ENCODE measurements around the gene GDF11.

Gene GDF11

DNA sequence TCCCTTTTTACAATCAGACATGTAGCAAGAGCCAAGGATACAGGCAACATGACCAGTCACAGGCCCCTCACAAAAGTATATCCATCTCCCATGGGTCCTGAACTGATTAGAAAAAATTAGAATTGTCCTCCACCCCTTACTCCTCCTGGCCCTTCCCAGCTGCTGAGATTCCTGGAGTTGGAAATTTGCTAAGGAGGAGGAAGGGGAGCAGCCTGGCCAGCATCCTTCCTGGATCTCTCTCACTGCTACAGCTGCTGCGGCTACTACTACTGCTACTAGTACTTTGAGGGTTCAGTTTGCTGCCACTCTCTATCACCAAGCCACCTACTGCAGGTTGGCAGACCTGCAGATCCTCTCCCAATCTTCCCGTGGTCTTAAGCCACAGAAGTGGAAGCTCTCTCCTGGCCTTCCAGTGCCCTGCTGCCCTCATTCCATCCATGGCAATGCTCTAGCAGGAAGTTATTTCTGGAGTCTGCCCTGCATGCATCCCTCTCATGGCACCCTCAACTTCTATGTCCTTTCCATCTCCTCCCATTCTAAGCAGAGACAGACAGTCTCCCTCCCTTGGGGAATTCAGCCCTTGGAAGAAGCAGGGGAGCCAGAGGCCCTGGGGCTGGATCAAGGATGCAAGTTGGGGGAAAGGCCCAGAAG is 36.2 kb upstream of the GDF11 start:
- in situ Hi-C loops (cut with HindIII; ENCODE audit: low sequenced_read_pairs): no loop called here

DNA sequence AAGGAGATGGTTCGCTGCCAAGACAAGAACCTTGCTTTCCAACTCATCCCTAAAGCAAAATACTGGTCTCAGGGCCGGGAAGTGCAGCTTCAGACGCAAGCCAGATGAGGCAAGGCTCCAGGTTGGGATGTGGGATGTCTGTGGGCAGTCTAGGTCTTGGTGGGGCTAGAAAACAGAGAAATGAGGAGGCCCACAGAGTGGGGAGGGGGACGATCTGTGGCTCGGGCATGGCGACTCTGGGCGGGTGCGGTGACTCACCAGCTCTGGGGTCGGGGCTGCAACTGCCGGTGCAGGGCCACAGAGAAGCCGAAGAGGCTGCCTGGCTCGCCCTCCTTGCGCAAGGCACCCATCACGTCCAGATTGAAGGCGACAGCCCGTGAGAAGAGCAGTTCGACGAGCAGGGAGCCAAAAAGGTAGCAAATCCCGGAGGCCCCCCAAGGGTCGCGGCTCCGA is 35.7 kb upstream of the GDF11 start:
- in situ Hi-C loops (cut with HindIII; ENCODE audit: low sequenced_read_pairs): no loop called here

DNA sequence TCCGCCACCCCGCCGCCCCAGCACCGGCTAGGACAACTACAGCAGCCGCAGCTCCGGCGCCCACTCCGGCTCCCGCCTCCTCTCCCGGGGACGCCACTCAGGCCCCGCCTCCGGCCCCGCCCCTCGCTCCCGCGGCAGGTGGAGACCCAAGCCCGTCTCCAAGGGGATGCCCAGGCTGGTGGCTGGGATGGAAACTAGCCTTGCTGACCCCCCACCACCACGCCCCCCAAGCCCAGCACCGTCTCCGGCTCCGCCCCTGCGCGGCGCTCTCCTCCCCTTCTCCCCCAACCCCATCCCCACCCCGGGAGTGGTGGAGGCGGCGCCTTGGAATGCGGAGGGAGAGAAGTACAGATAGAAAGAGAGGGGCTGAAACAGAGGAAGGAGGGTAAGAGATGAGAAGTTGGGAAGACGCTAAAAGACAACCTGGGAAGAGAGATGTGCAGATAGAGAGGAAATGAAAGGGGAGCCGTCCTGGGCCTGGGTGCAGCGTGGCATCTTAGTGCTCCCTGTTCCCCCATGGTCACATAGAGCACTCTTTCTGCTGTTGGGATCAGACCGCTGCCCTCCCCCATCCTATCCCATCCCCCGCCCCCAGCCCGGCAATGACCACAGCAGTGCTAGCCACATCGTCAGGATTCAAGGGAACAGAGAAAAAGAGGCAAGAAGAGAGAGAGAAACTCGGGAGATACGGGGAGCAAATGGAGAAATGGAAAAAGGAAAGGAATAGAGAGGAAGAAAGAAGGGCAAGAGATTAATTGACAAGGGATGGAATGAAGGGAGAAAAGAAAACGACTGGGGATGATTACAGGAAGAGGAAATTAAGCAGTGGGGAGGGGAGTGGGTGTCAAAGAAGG is 34.9 kb upstream of the GDF11 start, which contains the start of gene ITGA7:
Gene ITGA7 (minus strand): TSS at position 64 of the 854 bp plus-strand sequence. CDS start 222 bp downstream, outside the sequence.
- in situ Hi-C loops (cut with HindIII; ENCODE audit: low sequenced_read_pairs): no loop called here

DNA sequence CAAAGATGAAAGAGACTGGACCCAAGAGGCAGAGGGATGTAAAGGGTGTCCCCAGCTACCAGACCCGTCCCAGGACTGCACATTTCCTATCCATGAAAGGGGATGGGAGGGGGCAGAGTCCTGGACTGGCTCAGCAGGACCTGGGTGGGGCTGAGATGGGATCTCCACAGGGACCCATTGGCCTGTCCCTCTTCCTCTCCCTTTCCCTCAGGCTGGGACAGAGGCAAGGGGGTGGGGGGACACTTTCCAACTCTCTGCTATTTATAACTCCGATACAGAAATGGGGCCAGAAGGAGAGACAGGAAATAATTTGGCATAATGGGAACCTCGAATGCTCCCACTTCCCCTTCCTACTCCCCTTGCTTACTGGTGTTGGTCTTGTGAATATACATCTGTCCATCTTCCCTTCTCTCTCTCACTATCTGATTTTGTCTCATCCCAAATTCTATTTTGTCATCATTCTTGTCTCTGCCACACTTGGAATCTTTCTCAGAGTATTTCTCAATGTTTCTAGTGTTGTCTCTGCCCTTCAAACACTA is 34.2 kb upstream of the GDF11 start:
- in situ Hi-C loops (cut with HindIII; ENCODE audit: low sequenced_read_pairs): no loop called here

DNA sequence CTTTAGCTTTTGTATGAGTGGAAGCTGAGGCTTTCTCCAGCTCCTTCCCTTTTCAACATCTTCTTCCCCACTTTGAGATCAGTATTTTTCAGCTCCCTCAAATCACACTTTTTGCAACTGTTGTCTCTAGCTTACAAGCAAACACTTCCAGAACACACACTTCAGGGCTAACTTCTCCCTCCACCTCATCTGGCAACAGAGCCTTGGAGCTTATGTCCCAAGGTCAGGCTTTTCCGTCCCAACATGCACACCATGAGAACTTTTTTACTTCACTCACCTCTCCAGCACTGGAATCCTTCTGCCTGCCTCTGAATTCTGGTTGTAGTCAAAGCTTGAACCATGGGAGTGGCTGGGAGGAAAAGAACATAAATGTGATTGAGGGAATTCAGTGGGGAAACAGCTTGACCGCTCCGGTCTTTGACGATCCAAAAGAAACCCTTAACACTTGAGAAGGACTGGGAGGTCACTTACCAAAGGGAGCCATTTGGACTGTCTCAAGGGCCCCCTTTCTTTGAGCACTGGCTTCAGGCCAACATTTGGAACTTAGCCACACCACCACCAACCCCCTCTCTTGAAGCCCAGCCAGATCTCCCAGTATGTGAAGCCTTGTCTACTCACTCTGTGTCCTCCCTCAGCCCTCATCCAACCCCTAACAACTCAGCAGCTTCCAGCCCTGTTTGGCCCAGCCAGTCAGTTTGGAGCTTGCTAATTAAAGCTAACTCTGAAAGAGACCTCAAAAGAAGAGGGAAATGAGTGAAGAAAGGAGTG is 31.0 kb upstream of the GDF11 start:
- in situ Hi-C loops (cut with HindIII; ENCODE audit: low sequenced_read_pairs): no loop called here

DNA sequence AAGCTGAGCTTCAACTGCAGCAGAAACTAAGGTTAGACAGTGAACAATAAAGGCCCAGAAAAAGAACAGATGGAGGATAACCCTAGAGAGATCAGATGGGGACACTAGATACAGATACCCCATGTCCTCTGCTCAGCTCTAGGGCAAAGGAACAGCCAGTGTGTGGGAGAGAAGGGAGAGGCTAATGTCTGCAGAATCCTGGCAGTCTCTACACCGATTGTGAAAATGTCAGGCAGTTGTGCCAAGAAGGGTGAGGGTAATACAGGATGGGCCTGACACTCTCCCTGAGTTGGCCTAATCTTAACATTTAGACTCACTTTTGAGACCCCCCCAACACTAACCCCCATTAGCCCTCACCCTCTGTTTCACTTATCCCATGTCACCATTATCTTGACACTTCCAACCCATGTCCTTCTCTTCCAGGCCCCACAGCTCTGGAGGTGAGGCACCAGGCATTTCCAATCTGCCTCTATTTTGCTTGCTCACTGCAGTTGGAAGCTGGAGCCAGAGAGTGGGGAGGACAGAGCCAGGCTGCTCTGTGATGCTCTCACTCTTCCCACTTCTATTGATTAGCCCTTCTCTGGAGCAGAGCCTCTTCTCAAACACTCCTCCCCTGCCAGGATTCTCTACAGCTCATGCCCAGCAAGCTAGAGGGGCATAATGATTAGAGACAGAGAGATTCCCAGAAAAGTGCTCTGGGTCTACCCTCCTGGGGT is 30.1 kb upstream of the GDF11 start:
- in situ Hi-C loops (cut with HindIII; ENCODE audit: low sequenced_read_pairs): no loop called here

DNA sequence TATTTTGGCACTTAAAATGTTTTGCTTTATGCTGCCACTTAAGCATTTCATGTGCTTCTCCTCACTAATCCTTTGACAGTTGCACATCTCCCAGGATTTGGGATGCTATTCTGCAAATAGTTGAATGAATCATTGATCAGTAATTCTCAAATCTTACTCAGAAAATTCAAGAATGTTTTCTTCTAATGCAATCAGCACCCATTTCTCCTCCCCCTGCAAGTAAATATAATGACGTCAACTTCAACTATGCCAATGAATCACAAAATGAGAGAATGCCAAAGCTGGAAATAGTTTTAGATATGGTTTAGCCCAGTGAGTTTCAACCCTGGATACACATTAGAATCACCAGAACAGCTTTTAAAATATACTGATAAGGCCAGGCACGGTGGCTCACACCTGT is 29.2 kb upstream of the GDF11 start:
- in situ Hi-C loops (cut with HindIII; ENCODE audit: low sequenced_read_pairs): no loop called here

DNA sequence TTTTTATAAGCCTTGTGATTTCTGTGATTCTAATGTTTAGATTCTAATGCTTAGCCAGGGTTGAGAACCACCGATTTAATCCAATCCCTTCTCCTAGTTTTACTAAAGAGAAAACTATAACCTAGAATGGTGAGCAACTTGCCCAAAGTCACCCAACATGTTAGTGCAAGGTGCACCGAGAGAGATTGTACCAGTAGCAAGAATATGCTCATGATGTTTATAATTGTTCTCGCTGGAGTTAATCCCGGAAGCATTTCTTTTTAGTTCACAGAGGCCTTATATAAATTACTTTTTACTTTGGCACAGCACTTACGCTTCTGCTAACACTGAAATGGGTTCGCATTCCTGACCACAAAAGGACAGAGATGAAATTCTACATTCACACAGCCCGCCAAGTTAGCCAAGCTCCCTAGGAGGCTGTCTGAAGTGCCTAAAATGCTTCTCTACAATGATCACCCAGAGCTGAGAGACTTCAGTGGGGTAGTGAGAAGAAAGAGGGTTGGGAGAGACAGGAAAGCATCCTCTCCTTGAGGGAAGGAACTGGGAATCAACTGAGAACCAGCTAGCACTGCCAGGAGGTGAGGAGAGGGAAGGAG is 27.7 kb upstream of the GDF11 start:
- in situ Hi-C loops (cut with HindIII; ENCODE audit: low sequenced_read_pairs): no loop called here

DNA sequence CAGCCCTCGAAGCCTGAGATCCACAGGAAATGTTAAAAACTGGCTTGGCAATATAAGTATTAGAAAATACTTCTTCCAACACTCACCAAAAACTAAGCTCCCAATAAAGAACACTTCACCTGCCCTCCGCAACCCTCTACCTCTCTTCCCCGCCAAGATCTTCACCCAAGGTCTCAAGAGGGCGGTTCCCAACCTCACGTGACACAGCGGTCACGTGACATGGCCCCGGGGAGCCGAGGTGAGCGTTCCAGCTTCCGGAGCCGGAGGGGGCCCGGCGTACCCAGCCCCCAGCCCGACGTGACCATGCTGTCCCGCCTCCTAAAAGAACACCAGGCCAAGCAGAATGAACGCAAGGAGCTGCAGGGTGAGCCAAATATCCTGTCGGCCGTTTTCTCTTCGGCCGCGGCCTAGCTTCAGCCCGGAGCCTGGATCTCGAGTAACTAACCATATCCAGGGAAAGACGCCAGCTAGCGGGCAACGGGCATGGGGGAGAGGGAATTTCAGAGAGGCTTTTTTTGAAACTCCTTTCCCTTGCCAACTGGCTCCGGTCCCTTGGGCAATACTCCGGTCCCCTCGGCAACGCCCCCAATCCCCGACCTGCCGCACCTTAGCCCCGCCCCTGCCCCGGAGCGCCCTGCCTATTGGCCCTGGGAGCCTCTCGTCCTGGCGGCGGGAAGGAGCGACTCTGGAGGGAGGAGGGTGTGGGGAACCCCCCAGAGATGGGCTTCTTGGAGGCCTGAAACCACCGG is 26.9 kb upstream of the GDF11 start, which contains the start of gene BLOC1S1:
Gene BLOC1S1 (plus strand): TSS at position 214 of the 749 bp plus-strand sequence. CDS start 6 bp downstream, at position 220.
- in situ Hi-C loops (cut with HindIII; ENCODE audit: low sequenced_read_pairs): no loop called here

DNA sequence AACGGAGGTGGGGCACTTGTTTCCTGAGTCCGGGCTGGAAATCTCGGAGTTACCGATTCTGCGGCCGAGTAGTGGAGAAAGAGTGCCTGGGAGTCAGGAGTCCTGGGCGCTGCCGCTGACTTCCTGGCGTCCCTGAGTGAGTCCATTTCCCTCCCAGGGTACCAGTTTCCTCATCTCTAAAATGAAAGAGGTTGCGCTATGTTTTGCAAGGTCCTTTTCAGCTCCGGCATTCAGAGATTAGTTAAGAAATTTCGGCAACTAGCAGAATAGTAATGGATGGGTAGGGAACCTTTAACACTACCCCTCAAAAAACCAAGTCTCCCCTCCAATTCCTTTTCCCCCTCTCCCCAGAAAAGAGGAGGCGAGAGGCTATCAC is 26.4 kb upstream of the GDF11 start:
- in situ Hi-C loops (cut with HindIII; ENCODE audit: low sequenced_read_pairs): no loop called here

DNA sequence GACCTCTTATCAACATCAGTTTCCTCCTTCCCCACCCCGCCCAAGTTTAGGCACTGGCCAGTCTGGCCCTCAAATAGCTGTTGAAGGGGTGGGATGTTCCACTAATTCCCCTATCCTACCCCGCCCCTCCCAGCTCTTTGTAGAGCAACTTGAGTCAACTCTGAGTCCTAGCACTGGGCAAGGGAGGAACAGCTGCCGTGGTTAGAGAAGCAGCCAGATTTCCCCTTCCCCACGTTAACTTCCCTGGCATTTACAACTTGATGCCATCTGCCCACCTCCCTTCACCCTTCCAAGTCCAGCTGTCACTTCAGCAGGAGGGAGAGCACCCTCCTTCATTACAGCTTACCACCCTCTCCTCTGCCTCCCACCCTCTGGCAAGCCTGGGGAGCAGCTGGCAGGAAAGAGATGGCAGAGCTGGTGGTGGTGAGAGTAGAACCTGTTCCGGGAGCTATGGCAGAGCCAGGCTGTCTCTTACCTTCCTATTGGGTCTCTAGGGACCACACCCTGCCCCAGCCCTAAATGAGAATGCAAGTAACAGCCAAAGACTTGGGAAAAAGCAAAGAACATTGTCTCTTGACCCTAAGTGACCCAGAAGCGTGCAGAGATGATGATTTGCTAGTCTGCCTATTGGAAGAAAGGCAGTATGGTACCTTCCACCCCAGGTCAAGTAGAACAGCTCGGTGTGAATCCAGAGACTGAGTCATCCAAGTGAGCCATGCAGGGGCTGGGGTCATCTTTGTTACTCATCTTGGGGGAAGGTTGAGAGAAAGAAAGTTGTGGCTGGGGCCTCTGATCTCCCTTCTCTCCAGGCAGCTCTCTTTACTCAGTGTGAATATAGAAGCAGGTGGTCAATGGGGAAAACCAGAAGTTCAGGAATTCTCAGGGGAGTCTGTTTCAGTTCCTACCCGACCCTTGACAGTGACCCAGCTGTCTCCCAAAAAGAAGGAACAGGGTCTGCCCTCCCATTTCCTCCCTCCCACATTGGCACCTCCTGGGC is 25.6 kb upstream of the GDF11 start:
- in situ Hi-C loops (cut with HindIII; ENCODE audit: low sequenced_read_pairs): no loop called here

DNA sequence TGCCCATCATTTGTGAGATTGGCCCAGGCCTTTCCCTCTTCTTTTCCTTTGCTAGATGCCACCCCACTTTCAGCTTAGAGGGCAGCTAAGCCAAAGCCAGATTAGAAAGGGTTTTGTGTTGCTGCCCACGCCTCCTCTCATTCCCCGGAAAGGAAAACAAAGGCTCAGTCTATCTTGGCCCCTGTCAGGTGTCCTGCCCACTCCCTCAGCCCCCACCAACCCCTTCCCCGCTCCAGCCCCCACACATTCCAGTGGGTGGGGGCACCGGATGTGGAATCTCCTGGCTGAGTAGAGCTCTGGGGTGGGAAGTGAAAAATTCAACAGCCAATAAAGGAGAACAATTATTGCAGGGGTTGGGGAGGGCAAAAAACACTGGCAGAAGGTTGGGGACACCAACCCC is 24.9 kb upstream of the GDF11 start:
- in situ Hi-C loops (cut with HindIII; ENCODE audit: low sequenced_read_pairs): no loop called here

DNA sequence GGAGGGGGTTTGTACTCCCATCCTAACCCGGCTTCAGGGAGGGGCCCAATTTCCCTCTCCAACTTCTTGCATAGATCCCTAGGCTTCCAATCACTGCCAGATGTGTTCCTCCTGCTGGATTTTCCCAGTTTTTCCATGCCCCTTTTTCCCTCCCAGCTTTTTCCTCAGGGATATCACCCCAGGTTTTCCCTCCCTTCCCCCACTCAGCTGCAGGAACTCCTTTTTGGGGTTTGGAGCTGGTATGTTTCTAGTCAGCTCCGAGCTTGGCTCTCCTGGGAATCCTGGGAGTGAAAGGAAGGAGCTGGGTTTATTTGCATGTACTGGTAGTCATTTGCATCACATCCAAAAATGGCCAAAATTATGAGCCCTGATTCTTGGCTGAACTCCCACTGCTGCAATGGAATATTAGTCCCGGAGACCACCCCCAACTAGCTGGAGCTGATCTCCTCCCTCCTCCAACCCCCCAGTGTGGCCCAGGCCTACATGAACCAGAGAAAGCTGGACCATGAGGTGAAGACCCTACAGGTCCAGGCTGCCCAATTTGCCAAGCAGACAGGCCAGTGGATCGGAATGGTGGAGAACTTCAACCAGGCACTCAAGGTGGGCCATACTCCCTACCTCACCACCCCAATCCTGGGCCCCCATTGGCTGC is 24.2 kb upstream of the GDF11 start:
- in situ Hi-C loops (cut with HindIII; ENCODE audit: low sequenced_read_pairs): no loop called here

DNA sequence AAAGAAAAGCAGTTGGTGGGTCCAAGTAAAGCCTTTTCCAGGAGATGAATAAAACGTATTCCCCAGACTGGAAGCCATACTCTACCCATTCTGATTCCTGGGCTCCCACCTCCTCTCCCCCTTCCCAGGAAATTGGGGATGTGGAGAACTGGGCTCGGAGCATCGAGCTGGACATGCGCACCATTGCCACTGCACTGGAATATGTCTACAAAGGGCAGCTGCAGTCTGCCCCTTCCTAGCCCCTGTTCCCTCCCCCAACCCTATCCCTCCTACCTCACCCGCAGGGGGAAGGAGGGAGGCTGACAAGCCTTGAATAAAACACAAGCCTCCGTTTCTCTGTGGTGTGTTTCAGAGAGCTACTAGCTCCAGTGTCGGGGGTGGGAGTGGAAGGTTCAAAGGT is 23.6 kb upstream of the GDF11 start:
- in situ Hi-C loops (cut with HindIII; ENCODE audit: low sequenced_read_pairs): no loop called here

DNA sequence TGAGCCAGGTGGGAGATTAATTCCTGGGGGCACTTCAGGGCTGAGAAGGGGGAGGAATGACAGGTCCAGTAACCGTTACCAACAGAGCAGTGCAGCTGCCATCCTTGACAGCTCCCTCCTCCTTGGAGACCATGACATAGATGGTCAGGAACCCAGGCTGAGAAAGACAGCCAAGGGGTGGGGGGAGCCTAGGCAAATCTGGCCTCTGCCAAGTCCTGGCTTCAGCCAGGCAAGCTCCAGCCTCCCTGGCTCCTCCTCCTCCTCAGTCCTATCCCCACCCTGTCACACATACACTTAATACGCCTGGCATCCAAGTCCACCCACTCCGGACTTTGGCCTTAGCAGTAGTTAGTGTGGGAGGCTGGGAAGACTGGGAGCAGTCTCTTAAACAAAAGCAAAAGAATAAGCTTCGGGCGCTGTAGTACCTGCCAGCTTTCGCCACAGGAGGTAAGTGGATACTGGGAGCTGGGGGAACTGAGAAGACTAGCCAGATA is 22.8 kb upstream of the GDF11 start, which contains the start of gene RDH5:
Gene RDH5 (plus strand): TSS at position 323 of the 494 bp plus-strand sequence. CDS start 792 bp downstream, outside the sequence.
- in situ Hi-C loops (cut with HindIII; ENCODE audit: low sequenced_read_pairs): no loop called here

DNA sequence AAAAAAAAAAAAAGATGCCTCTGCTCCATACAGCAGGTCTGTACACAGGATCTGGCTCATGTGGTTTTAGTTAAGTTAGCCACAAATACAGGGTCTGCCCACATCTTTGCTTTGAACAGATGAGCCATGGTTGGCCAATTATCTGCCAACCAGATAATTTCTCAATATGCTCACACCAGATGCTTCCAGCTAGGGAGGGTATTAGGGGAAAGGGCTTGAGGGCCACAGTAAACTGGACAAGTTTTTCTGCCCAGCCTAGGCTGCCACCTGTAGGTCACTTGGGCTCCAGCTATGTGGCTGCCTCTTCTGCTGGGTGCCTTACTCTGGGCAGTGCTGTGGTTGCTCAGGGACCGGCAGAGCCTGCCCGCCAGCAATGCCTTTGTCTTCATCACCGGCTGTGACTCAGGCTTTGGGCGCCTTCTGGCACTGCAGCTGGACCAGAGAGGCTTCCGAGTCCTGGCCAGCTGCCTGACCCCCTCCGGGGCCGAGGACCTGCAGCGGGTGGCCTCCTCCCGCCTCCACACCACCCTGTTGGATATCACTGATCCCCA is 22.0 kb upstream of the GDF11 start:
- in situ Hi-C loops (cut with HindIII; ENCODE audit: low sequenced_read_pairs): no loop called here

DNA sequence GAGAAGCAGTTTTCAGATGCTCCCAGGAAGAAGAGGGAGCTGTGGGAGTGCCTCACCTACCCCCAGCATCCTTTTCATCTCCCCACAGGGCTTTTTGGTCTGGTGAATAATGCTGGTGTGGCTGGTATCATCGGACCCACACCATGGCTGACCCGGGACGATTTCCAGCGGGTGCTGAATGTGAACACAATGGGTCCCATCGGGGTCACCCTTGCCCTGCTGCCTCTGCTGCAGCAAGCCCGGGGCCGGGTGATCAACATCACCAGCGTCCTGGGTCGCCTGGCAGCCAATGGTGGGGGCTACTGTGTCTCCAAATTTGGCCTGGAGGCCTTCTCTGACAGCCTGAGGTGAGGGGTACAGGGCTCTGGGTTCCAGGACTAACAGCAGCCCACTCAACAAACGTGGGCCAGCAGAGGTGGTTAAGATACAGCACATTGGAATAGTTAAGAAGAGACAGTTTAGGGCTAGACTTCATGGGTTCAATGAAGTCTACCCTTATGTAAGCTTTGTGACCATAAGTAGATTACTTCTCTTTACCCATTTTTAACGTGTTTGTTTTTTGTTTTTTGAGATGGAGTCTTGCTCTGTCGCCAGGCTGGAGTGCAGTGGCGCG is 21.2 kb upstream of the GDF11 start:
- in situ Hi-C loops (cut with HindIII; ENCODE audit: low sequenced_read_pairs): no loop called here

Measured in endothelial cell of hepatic sinusoid (primary cell).